GM12873 (cell line): ENCODE measurements around the gene FIP1L1.

ENCODE experiments used
- TF ChIP-seq, protein P1 (sequence below): IDR thresholded peaks from 2 replicates; pipeline ENCODE4 v1.5.1; 2012; ENCODE audit warnings: low read depth, mild to moderate bottlenecking, moderate library complexity, low read length, control low read depth; ENCODE audit not compliant: insufficient read depth; ENCODE audit errors: missing control alignments

FIP1L1 gene

DNA sequence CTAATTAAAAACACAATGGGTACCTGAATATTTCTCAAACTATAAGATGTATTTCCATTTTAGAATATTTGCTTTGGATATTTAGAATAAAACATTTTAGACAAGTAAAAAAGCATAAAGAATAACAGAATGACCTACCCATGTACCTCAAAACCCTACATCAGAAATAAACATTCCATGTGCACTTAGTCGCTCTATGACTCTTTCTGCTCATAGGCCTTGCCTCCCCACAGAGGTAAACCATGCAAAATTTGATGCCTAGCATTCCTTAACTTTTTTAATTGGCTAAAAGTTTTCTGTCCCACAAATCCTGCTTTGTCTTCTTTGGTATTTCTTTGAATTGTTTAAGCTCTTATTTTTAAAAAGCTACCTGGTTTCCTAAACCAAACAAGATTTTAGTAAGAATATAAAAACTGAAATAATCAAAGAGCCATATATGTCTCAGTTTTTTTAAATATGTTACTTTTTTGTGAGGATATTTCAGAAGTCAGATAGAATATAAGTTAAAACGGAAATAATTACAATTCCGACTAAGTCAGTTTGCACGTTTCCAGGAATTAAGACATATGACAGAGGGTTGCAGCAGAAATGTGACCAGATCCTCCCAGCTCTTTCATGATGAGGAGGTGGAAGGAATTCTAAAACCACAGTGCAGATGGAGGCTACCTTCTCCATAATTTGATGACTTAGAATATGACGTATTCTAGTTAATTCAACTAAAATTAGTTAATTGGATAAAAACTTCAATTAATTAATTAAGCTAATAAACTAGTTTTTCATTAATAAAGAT lies 102.5 kb downstream of the FIP1L1 start:
- TF ChIP-seq, protein P1, sequence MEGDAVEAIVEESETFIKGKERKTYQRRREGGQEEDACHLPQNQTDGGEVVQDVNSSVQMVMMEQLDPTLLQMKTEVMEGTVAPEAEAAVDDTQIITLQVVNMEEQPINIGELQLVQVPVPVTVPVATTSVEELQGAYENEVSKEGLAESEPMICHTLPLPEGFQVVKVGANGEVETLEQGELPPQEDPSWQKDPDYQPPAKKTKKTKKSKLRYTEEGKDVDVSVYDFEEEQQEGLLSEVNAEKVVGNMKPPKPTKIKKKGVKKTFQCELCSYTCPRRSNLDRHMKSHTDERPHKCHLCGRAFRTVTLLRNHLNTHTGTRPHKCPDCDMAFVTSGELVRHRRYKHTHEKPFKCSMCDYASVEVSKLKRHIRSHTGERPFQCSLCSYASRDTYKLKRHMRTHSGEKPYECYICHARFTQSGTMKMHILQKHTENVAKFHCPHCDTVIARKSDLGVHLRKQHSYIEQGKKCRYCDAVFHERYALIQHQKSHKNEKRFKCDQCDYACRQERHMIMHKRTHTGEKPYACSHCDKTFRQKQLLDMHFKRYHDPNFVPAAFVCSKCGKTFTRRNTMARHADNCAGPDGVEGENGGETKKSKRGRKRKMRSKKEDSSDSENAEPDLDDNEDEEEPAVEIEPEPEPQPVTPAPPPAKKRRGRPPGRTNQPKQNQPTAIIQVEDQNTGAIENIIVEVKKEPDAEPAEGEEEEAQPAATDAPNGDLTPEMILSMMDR: no peak

DNA sequence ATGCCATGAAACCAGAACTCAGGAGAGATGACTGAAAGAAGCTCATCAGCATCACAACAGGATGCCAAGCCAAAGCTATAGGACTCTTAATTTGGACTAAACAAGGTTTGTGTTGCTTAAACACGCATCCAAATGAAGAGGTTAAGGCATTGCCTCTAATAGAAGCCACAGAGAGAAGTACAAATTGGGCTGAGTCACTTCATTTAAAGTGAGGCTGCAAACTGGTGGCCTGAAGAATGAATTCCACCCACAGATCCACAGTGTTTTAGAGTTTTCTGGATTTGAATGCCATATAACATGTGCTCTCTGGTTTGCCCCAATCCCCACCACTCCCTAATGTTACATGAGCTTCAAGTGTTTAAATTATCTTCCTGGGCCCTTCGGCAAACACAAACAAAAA lies 103.5 kb downstream of the FIP1L1 start:
- TF ChIP-seq, protein P1: no peak

DNA sequence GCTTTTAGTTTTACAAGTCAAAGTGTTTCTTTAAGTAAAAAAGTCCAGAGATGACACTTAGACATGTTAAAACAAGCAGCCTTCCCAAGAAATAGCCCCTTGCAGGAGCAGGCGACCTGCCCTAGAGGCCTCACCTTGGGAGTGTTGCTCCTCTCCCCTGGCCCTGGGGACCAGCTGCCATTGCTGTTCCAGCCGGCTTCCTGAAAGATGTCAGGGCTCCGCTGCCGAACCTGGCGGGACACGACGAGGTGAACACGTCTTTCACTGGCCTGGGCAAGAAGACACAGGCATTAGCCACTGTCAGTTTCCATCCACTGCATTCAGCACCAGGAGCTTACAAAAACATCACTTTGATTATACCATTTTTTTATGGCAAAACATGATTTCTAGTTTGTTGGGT lies 104.1 kb downstream of the FIP1L1 start:
- TF ChIP-seq, protein P1: no peak

DNA sequence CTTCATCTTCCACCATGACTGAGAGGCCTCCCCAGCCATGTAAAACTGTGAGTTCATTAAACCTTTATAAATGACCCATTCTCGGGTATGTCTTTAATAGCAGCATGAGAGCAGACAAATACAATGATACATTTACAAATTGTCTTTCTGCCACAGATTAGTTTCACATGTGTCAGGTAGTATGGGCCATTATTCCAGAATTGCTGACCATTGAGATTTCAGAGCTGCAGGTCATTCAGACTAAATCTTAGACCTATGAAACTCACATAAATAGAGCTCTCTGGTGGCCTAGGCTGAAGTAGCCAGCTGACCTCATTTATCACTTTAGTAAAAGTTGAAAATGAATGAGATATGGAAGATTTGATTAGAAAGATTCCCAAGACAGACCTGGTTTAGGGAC lies 105.8 kb downstream of the FIP1L1 start:
- TF ChIP-seq, protein P1: no peak

DNA sequence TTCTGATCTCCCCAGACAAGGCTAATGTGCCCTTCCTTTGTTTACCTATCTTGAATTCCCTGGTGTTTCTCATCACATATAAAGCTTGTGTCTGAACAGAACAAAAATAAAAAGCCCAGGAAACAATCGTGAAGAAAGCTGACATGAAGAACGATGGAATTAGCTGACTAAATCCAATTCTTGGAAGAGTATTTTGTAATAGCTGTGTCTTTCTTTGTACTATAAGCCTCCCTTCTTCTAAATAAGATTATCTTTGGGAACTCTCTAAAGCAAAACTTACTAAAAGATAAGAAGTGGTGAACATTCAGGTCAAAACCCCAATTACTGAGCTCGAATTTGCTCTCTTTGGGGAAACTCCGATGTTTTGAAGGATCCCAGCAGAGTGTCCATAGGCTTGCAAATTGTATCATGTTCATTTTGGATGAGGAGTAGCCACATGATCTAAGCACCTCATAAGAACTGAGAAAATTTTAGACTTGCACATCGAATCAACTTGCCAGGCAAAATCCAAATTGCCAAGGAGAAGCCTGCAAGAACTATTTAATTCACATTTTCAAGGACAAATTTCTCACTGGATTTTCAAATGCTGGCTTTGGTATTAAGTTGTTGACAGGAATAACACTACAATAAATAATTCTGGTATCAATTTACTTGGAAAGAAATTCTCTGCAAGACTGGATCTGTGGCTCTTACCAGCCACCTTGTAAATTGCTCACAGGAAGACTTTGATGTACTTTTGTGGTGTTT lies 107.6 kb downstream of the FIP1L1 start:
- TF ChIP-seq, protein P1: no peak

DNA sequence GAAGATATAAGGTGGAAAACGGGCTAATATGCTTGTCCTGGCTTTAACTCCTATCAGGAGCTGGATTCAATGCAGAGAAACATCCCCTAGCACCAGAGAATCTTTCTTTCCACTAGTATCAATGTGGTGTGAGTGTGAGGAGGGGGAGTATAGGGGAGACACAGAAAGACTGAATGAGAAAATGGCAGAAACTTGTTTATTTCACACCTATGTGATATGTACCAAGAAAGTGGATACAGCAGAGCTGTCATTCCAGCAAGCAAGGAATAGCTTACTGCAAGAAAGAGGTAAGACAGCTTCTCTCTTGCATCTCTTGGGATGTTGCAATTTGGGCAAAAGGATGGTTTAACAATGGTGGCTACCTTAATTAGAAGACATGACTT lies 108.2 kb downstream of the FIP1L1 start:
- TF ChIP-seq, protein P1: no peak

DNA sequence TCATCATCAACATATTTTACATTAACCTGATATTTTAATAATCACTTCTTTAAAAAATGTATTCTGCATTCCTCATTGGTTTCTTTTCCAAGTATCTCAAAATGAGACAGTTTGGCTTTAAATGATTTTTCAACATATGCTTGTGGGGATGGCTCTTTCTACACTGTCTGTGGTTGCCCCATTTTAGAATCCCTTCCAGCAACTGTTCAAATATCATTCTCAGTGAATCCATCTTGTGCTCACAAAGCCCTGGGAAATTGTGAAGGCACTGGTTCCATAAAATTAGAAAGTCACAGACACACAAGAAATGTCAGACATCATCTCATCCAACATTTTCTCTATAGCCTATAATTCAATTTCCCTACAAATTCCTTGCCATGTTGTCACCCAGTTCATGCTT lies 110.3 kb downstream of the FIP1L1 start:
- TF ChIP-seq, protein P1: no peak
